GM12878 (cell line): ENCODE data around the gene PLCD1. TPM values are rescaled to one million over a fixed set of nuclear protein-coding genes. Genes with fewer than 3 reads are reported as not detected.

Experiments
- ATAC-seq: fragments of 200-7000 bp; cut with Tn5 transposase; 3 replicates; pipeline ENCODE4 v1.9.1; 2020; ENCODE audit warnings: mild to moderate bottlenecking, moderate library complexity
- BruUV-seq: library from RNA; stranded (reverse); fragments of 400-500 nt; replicated peaks from 2 replicates; lab custom pipeline; 2021; lab: Mats Ljungman, UMichigan
- CTCF ChIA-PET: fragments of 300-600 bp; sonication (Branson Sonifier 250); formaldehyde crosslinking; extraction: SDS; loops from one replicate; lab custom pipeline; 2021; ENCODE audit warnings: inconsistent platforms; lab: Yijun Ruan, JAX
- POLR2A ChIA-PET: fragments of 350-600 bp; formaldehyde crosslinking; extraction: SDS; loops from one replicate; lab custom pipeline; 2021; ENCODE audit warnings: inconsistent platforms; lab: Charles Lee
- RAD21 ChIA-PET: fragments of 300-600 bp; sonication (Branson Sonifier 250); formaldehyde crosslinking; loops from one replicate; lab custom pipeline; 2023; ENCODE audit warnings: antibody characterized with exemption; ENCODE audit not compliant: unreplicated experiment; lab: Charles Lee
- SMC1A ChIA-PET: fragments of 300-600 bp; sonication (Branson Sonifier 250); formaldehyde crosslinking; loops from one replicate; lab custom pipeline; 2023; ENCODE audit not compliant: unreplicated experiment, uncharacterized antibody; lab: Charles Lee
- DNase-seq: peaks from one replicate; pipeline ENCODE4 v3.0.0-alpha.2; 2011; ENCODE audit warnings: low read depth, low spot score
- FAIRE-seq: peaks from 3 replicates; lab custom pipeline; 2011; peaks lifted over from hg19 to GRCh38; lab: Jason Lieb, UNC
- H2AFZ ChIP-seq: 2 replicates; pipeline ENCODE4 v1.6.0; 2011; ENCODE audit warnings: low read depth, low read length, control low read depth; ENCODE audit not compliant: control insufficient read depth
- H3K27ac ChIP-seq: 2 replicates; pipeline ENCODE4 v1.5.1; 2011; ENCODE audit warnings: control low read depth; ENCODE audit not compliant: control insufficient read depth, insufficient read depth
- H3K27me3 ChIP-seq, 2 experiments: replicated peaks in 1 of 2; 2 replicates each; pipeline versions ENCODE4 v1.6.0 to v1.6.1; 2011; ENCODE audit warnings: low read length in 1 of 2; ENCODE audit not compliant: control insufficient read depth in 2 of 2, insufficient read depth in 2 of 2
- H3K36me3 ChIP-seq, 2 experiments: 2 replicates each; pipeline ENCODE4 v1.5.1; 2011; ENCODE audit warnings: low read length in 1 of 2; ENCODE audit not compliant: control insufficient read depth in 2 of 2, insufficient read depth in 2 of 2
- H3K4me1 ChIP-seq: 2 replicates; pipeline ENCODE4 v1.6.1; 2011; ENCODE audit warnings: mild to moderate bottlenecking, low read length, moderate library complexity, mixed read lengths; ENCODE audit not compliant: control insufficient read depth, insufficient read depth
- H3K4me2 ChIP-seq: 2 replicates; pipeline ENCODE4 v1.6.0; 2011; ENCODE audit warnings: control low read depth; ENCODE audit not compliant: control insufficient read depth, insufficient read depth
- H3K4me3 ChIP-seq: fragments of 200-600 bp; sonication (generic); 2 replicates; pipeline ENCODE4 v1.5.1; 2016
- H3K79me2 ChIP-seq: 2 replicates; pipeline ENCODE4 v1.6.0; 2011; ENCODE audit warnings: low read length; ENCODE audit not compliant: control insufficient read depth, insufficient read depth
- H3K9ac ChIP-seq: 2 replicates; pipeline ENCODE4 v1.8.0; 2011; ENCODE audit warnings: low read length, control low read depth, mixed read lengths; ENCODE audit not compliant: control insufficient read depth, insufficient read depth
- H3K9me3 ChIP-seq: replicated peaks from 3 replicates; pipeline ENCODE4 v1.5.1; 2011; ENCODE audit warnings: mild to moderate bottlenecking, low read length; ENCODE audit not compliant: control insufficient read depth, insufficient read depth
- H4K20me1 ChIP-seq: 2 replicates; pipeline ENCODE4 v1.6.0; 2011; ENCODE audit not compliant: control insufficient read depth, insufficient read depth
- CUX1 ChIP-seq: IDR thresholded peaks from 2 replicates; pipeline ENCODE4 v1.6.1; 2012; ENCODE audit warnings: improper control_type of control experiment, low read depth, low read length; ENCODE audit not compliant: insufficient replicate concordance
- IKZF1 ChIP-seq: fragments of 450-650 bp; conservative IDR thresholded peaks from 2 replicates; pipeline ENCODE4 v1.6.1; 2017; ENCODE audit warnings: antibody characterized with exemption, mild to moderate bottlenecking
- IRF4 ChIP-seq: IDR thresholded peaks from 2 replicates; pipeline ENCODE4 v1.6.1; 2011; ENCODE audit warnings: low read depth, low read length
- MEF2A ChIP-seq: IDR thresholded peaks from 2 replicates; pipeline ENCODE4 v1.6.1; 2011; ENCODE audit warnings: low read depth, mild to moderate bottlenecking, low read length, moderate library complexity; ENCODE audit not compliant: insufficient read depth
- ZNF622 ChIP-seq: fragments of 450-650 bp; IDR thresholded peaks from 2 replicates; pipeline ENCODE4 v1.6.1; 2017; ENCODE audit warnings: mild to moderate bottlenecking, inconsistent platforms
- WGBS: methylation state at CpG from one replicate; pipeline ENCODE4 v1.1.6; 2016; ENCODE audit warnings: low lambda C conversion rate; ENCODE audit not compliant: insufficient replicate concordance, insufficient coverage; ENCODE audit errors: missing lambda C conversion rate; 5-methylcytosine and 5-hydroxymethylcytosine counted together
- in situ Hi-C: fragments of 300-500 bp; cut with MboI; formaldehyde crosslinking; loops from 9 replicates; pipeline ENCODE4 v1.14.3; 2018; ENCODE audit warnings: mixed read lengths
- intact Hi-C: fragments of 100-400 bp; cut with micrococcal nuclease; formaldehyde crosslinking; loops from one replicate; pipeline ENCODE4 v1.14.2; 2022; ENCODE audit not compliant: unreplicated experiment
- polyA plus RNA-seq, 11 experiments: library from polyadenylated mRNA; depleted of rRNA in 4 of 11; unstranded in 6 of 11; stranded (reverse) in 5 of 11; fragments of >200 nt; fragmentation: Nextera tagmentation in 4 of 11; fragmentation: Illumina TruSeq in 1 of 11; extraction: Ambion mirVana in 4 of 11; extraction: Trizol in 1 of 11; gene quantifications; 1 replicate in 1 of 11; 2 replicates in 10 of 11; pipeline versions ENCODE4 v1.2.1 to v1.2.3, GENCODE V29; 2011 to 2016; ENCODE audit warnings: inconsistent platforms in 2 of 11, missing spikeins in 2 of 11, low read depth in 1 of 11
- total RNA-seq, 4 experiments: library from RNA; depleted of rRNA in 3 of 4; stranded (reverse); fragments of >200 nt in 3 of 4; fragmentation: Illumina TruSeq in 1 of 4; extraction: Trizol in 1 of 4; gene quantifications; 2 replicates each; pipeline versions ENCODE4 v1.2.1 to v1.2.3, GENCODE V29; 2013 to 2021

Gene PLCD1
- total and polyA plus RNA-seq, 10 of the 15 experiments (the other 5 are each of a cell fraction or from before 2014, with no cell fraction given), result 0.20 to 3.9 (median 1.2) TPM; not detected in 1

- TF ChIP-seq CUX1, result no peak
- no peak for TF ChIP-seq ZNF622
Observed at GRCh38 chr3:38020342-38020726, 9.1 kb downstream of the PLCD1 start (continued).

- CTCF ChIA-PET, result interaction anchor here (1.0 to 1.2 kb wide), 4 partner anchors 10 to 327 kb away, joined by 3 to 4 read pairs (median 4); partner anchors contain the start of gene XYLB
- BruUV-seq, result no TSS peak
- no peaks in the 10 kb centered on the region for H4K20me1 ChIP-seq
- no peak overlapping the region for H3K27ac ChIP-seq
- no peaks in the 10 kb centered on the region; the same call in 2 of the 3 replicates for H3K9me3 ChIP-seq
- in situ Hi-C loops (no loop called here), intact Hi-C loops (no loop called here)
- no peak for FAIRE-seq
- H3K9ac ChIP-seq, result no peak overlapping the region
- no peaks in the 10 kb centered on the region; the same call in none of the 2 replicates for H3K4me1 ChIP-seq
- SMC1A ChIA-PET, result interaction anchor here (0.6 kb wide), 2 partner anchors 15 to 727 kb away, joined by 3 read pairs; no protein-coding TSS in a partner anchor
- H3K4me2 ChIP-seq, result no peak overlapping the region
- RAD21 ChIA-PET, result no interaction called here
- no peaks in the 10 kb centered on the region for H3K36me3 ChIP-seq
- H3K4me3 ChIP-seq, result no peak overlapping the region
- ATAC-seq, result no peak
- H2AFZ ChIP-seq, result no peak overlapping the region
- DNase-seq, result no peak
- TF ChIP-seq MEF2A, result no peak
- TF ChIP-seq IKZF1, result no peak
- TF ChIP-seq IRF4, result no peak
- TF ChIP-seq, all 136 proteins: peak for 0
- 69% methylated on average over 10 of the region's 10 CpGs for WGBS
- H3K79me2 ChIP-seq, result no peaks in the 10 kb centered on the region
- POLR2A ChIA-PET, result no interaction called here
- H3K27me3 ChIP-seq, result no peaks in the 10 kb centered on the region
Observed at GRCh38 chr3:38019658-38020341, 9.6 kb downstream of the PLCD1 start.
